IPS-18c (cell line): ENCODE results near the gene CPXM1.
"Not testable (repeated sequence)": the region's sequence is repeated elsewhere in the genome, so short reads cannot be mapped to it uniquely, and the experiment has no call there.

Experiments used
- H3K4me3 ChIP-seq: 2 replicates; pipeline ENCODE4 v1.7.0; 2013; ENCODE audit warnings: low read depth, mild to moderate bottlenecking, low read length, moderate library complexity; ENCODE audit not compliant: insufficient read depth
- H3K9me3 ChIP-seq: one replicate; pipeline ENCODE4 v1.6.1; 2013; ENCODE audit warnings: mild to moderate bottlenecking, low read length, moderate library complexity; ENCODE audit not compliant: control insufficient read depth, insufficient read depth

The CPXM1 gene

GRCh38 chr20:2831206-2831605 is 30.8 kb upstream of the CPXM1 start:
- H3K4me3 ChIP-seq: not testable (repeated sequence)

DNA sequence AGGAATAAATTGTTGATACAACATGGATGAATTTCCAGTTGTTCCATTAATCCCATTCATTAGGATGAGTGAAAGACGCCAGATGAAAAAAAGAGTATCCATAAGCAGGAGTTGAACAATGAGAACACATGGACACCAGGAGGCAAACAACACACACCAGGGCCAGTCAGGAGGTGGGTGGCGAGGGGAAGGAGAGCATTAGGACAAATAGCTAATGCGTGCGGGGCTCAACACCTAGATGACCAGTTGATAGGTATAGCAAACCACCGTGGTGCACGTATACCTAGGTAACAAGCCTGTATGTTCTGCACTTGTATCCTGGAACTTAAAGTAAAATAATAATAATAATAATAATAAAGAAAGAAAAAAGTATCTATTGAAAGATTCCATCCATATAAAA is 28.9 kb upstream of the CPXM1 start:
- Histone ChIP-seq H3K4me3 (no peak overlapping the region), H3K9me3 (no peaks in the 10 kb centered on the region)

More at GRCh38 chr20:2831206-2831605, 30.8 kb upstream of the CPXM1 start:
- not testable (repeated sequence) for H3K9me3 ChIP-seq

GRCh38 chr20:2826655-2827054 is 26.2 kb upstream of the CPXM1 start:
- Histone ChIP-seq H3K4me3 (no peak overlapping the region), H3K9me3 (no peaks in the 10 kb centered on the region)

GRCh38 chr20:2825761-2826160 is 25.3 kb upstream of the CPXM1 start:
- no peak overlapping the region for H3K4me3 ChIP-seq
- H3K9me3 ChIP-seq: no peaks in the 10 kb centered on the region

- H3K9me3 ChIP-seq: no peaks in the 10 kb centered on the region
- no peak overlapping the region for H3K4me3 ChIP-seq
Measured at GRCh38 chr20:2822073-2822472, 21.6 kb upstream of the CPXM1 start.

- peak overlapping the region; percentile 31; the same call in 1 of the 2 replicates for H3K4me3 ChIP-seq
- no peaks in the 10 kb centered on the region for H3K9me3 ChIP-seq
Measured at GRCh38 chr20:2820896-2821869, 20.8 kb upstream of the CPXM1 start.

DNA sequence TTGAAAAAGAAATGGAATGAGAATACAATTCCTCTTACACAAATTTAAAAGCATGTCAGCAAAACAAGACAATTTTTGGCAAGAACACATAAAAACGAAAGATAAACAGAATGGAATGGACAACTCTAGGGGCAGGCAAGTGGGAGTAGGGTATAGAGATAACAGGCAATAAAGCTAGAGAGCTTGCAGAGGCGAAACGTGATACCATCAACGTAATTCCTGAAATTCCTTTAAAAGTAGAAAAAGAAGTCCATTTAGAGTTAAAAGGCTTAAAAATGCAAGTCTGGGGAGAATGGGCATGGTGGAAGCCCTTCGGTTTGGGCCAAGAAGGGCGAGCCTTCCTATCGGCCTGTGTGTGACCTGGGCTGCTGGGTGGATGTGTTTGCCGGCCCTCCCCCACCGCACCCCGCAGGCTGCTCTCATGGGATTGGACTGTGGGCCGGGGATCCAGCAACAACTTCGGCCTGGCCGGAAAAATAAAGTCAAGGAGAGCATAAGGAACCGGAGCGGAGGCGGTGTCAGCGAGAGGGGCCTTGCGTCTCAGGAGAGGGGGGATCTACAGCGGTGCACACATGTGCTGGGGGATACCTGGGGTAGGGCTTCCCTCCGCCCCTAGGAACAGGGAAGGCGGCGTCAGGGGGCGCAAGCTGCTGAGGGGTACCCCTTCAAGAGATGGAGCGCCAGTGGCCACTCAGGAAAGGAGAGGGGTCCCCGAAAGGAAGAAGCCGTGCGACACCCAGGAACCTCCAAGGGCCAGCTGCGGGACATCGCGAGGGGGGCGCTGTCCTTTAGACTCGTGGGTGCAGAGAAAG is 19.9 kb upstream of the CPXM1 start:
- Histone ChIP-seq H3K4me3 (no peak overlapping the region; the same call in 1 of the 2 replicates), H3K9me3 (no peaks in the 10 kb centered on the region)

- no peak overlapping the region for H3K4me3 ChIP-seq
- H3K9me3 ChIP-seq: no peaks in the 10 kb centered on the region
Measured at GRCh38 chr20:2817891-2818595, 17.6 kb upstream of the CPXM1 start.

DNA sequence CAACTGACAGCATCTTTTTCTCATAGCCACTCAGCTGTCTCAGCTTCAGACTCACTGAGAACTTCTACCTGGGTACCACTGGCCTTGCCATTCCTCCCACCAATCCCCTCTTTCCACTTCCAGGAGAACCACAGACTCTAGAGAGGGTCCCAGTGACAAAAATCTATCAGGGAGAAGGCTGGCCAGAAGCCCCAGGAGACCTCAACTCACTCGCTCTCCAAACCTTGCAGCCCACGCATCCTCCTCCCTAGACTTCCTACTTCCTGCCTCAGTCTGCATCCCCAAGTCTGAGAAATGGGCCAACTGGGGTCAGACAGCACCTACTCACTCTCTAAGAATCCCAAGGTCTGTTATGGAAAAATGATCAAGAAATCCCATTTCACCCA is 16.9 kb upstream of the CPXM1 start:
- H3K4me3 ChIP-seq: no peak overlapping the region
- H3K9me3 ChIP-seq: no peaks in the 10 kb centered on the region

- Histone ChIP-seq H3K9me3 (no peaks in the 10 kb centered on the region), H3K4me3 (no peak overlapping the region)
Measured at GRCh38 chr20:2816583-2817340, 16.3 kb upstream of the CPXM1 start.

DNA sequence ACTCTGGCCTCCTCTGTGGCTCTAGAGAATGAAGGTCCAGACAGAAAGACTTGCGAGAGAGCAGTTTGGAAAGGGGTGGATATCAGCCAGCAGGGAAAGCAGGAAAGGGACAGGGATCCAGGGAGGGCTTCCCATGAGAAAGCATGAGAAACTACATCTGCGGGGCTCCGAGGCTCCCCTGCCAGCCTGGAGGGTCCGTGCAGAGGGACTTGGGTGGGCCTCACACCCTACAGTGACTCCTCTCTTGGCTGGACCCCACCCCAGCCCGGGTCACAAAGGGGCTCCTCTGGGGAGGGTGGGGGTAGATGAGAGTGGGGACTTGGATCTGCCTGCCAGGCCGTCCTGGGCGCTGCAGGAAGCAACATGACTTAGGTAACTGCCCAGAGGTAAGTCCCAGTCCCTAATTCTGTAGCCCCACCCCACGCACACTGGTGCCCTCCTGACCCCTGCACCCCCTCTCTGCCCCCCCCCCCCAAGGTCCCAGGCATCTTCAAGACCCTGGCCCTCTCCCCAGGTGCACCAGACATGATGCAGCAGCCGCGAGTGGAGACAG is 15.7 kb upstream of the CPXM1 start, which contains the start of gene TMEM239:
Gene TMEM239 (plus strand): TSS at position 335 of the 553 bp plus-strand sequence. CDS start 191 bp downstream, at position 526.
- Histone ChIP-seq H3K4me3 (no peak within 1 kb of the TSS), H3K9me3 (no peaks in the 10 kb centered on the region)

- Histone ChIP-seq H3K4me3 (no peak overlapping the region), H3K9me3 (no peaks in the 10 kb centered on the region)
Measured at GRCh38 chr20:2815242-2815900, 14.9 kb upstream of the CPXM1 start.

- Histone ChIP-seq H3K9me3 (no peaks in the 10 kb centered on the region), H3K4me3 (no peak within 1 kb of the TSS)
Measured at GRCh38 chr20:2814587-2815051, 14.2 kb upstream of the CPXM1 start, which contains the start of gene C20orf141. C20orf141 (plus strand) TSS chr20:2814987; CDS start chr20:2815185, 198 bp downstream.

DNA sequence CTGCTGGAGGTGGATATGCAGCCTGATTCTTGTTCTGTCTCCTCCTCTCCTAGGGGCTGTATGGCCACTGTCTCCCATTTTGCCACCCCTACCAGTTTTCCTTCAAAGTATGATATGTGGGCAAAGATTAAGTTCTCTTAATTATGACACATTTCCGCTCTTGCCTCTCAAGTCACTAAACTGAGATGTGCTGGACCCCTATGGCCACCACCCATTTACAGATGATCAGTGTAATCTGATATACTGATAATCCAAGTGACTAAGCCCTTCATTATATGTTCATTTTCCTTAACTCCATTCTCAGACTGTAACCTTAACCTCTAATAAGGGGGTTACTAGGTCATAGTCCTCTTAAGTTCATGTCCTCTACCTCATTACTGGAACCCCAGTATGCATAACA is 13.6 kb upstream of the CPXM1 start:
- no peak overlapping the region for H3K4me3 ChIP-seq

GRCh38 chr20:2812189-2812588 is 11.8 kb upstream of the CPXM1 start:
- Histone ChIP-seq H3K9me3 (no peaks in the 10 kb centered on the region), H3K4me3 (no peak overlapping the region)

More for the DNA sequence above, 13.6 kb upstream of the CPXM1 start:
- H3K9me3 ChIP-seq: no peaks in the 10 kb centered on the region

DNA sequence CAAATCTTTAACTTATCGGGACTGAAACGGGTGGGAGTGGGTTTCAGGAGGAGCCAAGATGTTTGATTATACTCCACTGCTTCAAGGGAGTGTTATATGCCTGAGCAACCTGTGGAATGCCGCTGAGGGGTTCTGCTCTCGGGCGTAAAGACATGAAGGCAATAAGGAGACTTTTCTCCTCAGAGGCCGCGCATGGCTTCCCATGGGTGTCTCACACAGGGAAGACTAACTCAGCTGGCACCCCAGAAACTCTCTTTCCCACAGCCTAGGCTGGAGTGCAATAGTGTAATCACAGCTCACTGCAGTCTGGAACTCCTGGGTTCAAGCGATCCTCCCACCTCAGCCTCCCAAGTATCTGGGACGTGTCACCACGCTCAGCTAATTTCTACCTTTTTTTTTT is 9.3 kb upstream of the CPXM1 start:
- Histone ChIP-seq H3K4me3 (no peak overlapping the region), H3K9me3 (no peaks in the 10 kb centered on the region)
